ENCODE measurements around the gene POLRMT.

POLRMT gene

DNA sequence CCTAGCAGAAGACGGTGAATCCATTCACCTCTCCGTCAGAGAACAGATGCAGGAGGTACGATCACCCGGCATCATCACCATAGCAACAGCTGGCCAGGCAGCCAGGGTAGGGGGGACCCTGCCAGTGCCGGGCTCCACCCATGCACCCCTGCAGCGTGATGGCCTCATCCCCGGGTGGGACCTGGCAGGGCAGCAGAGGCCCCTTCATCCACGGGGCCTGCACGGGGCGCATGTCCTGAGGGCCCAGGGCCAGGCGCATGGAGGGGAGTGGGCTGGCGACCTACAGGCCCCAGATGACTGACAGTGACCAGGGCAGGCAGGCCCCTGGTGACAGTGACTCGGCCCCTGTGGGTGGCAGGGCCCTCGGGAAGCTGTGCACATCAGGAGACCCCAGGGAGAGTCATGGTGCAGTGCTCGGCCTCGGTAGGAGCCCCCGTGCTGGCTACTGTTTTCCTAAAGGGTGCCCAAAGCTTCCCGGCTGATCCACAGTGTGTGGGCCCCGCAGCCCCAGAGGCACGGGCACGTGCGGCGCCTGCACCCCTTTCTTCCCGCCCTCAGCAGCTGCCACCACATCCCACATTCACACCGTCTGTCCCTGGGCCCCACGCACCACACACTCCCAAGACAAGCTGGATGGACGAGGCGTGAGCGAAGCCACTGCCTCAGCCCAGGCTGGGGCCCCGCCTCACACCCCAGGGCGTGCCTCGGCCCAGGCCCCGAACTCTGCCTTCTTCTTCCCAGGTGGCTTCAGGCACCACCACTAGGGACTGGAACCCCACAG is 24.9 kb upstream of the POLRMT start:
- TF ChIP-seq, protein P1, sequence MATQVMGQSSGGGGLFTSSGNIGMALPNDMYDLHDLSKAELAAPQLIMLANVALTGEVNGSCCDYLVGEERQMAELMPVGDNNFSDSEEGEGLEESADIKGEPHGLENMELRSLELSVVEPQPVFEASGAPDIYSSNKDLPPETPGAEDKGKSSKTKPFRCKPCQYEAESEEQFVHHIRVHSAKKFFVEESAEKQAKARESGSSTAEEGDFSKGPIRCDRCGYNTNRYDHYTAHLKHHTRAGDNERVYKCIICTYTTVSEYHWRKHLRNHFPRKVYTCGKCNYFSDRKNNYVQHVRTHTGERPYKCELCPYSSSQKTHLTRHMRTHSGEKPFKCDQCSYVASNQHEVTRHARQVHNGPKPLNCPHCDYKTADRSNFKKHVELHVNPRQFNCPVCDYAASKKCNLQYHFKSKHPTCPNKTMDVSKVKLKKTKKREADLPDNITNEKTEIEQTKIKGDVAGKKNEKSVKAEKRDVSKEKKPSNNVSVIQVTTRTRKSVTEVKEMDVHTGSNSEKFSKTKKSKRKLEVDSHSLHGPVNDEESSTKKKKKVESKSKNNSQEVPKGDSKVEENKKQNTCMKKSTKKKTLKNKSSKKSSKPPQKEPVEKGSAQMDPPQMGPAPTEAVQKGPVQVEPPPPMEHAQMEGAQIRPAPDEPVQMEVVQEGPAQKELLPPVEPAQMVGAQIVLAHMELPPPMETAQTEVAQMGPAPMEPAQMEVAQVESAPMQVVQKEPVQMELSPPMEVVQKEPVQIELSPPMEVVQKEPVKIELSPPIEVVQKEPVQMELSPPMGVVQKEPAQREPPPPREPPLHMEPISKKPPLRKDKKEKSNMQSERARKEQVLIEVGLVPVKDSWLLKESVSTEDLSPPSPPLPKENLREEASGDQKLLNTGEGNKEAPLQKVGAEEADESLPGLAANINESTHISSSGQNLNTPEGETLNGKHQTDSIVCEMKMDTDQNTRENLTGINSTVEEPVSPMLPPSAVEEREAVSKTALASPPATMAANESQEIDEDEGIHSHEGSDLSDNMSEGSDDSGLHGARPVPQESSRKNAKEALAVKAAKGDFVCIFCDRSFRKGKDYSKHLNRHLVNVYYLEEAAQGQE (IDR thresholded peaks at IDR 0.05; ENCODE audit: low read depth), result no peak
- TF ChIP-seq, protein P2, sequence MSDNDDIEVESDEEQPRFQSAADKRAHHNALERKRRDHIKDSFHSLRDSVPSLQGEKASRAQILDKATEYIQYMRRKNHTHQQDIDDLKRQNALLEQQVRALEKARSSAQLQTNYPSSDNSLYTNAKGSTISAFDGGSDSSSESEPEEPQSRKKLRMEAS (IDR thresholded peaks at IDR 0.05), result no peak
- no peak for TF ChIP-seq RAD21 (IDR thresholded peaks at IDR 0.05; ENCODE audit: low read depth)

DNA sequence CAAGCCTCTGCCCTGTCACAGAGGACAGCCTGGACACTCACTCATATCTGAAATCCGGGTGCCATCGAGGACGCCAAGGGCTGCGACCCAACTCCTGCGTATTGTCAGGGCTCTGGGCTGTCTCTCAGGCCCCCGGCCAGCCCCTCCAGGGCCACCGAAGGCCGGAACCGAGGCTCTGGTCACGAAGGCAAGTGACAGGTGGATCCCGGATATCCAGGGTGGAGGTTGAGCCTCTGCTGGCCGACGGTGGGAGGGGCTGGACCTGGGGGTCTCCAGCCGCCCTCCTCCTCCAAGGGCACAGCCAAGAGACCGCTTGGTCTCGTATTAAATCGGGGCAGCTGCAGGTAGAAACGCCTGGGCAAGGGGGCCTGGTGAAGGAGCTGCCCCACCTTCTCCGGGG is 24.3 kb upstream of the POLRMT start:
- no peak for TF ChIP-seq RAD21 (IDR thresholded peaks at IDR 0.05; ENCODE audit: low read depth)
- no peak for TF ChIP-seq CEBPB (IDR thresholded peaks at IDR 0.05)
- no peak for TF ChIP-seq NFIC (IDR thresholded peaks at IDR 0.05)
- no peak for TF ChIP-seq TAF1 (IDR thresholded peaks at IDR 0.05; ENCODE audit: low read depth)
- TF ChIP-seq, protein P1 (IDR thresholded peaks at IDR 0.05; ENCODE audit: low read depth), result no peak
- no peak for TF ChIP-seq EP300 (IDR thresholded peaks at IDR 0.05; ENCODE audit: borderline replicate concordance)
- TF ChIP-seq TEAD4 (IDR thresholded peaks at IDR 0.05), result no peak
- TF ChIP-seq, protein P2 (IDR thresholded peaks at IDR 0.05), result no peak
- no peak for TF ChIP-seq TCF12 (IDR thresholded peaks at IDR 0.05; ENCODE audit: low read depth)
- TF ChIP-seq, protein P3, sequence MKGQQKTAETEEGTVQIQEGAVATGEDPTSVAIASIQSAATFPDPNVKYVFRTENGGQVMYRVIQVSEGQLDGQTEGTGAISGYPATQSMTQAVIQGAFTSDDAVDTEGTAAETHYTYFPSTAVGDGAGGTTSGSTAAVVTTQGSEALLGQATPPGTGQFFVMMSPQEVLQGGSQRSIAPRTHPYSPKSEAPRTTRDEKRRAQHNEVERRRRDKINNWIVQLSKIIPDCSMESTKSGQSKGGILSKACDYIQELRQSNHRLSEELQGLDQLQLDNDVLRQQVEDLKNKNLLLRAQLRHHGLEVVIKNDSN (IDR thresholded peaks at IDR 0.05), result no peak
- TF ChIP-seq EGR1 (IDR thresholded peaks at IDR 0.05), result no peak
- TF ChIP-seq ZBTB7A (IDR thresholded peaks at IDR 0.05; ENCODE audit: low read depth), result no peak
- TF ChIP-seq YY1 (IDR thresholded peaks at IDR 0.05; ENCODE audit: low read depth), result no peak
- TF ChIP-seq CREB1 (IDR thresholded peaks at IDR 0.05; ENCODE audit: low read depth), result no peak
- no peak for TF ChIP-seq FOXM1 (IDR thresholded peaks at IDR 0.05; ENCODE audit: borderline replicate concordance, low read depth)

DNA sequence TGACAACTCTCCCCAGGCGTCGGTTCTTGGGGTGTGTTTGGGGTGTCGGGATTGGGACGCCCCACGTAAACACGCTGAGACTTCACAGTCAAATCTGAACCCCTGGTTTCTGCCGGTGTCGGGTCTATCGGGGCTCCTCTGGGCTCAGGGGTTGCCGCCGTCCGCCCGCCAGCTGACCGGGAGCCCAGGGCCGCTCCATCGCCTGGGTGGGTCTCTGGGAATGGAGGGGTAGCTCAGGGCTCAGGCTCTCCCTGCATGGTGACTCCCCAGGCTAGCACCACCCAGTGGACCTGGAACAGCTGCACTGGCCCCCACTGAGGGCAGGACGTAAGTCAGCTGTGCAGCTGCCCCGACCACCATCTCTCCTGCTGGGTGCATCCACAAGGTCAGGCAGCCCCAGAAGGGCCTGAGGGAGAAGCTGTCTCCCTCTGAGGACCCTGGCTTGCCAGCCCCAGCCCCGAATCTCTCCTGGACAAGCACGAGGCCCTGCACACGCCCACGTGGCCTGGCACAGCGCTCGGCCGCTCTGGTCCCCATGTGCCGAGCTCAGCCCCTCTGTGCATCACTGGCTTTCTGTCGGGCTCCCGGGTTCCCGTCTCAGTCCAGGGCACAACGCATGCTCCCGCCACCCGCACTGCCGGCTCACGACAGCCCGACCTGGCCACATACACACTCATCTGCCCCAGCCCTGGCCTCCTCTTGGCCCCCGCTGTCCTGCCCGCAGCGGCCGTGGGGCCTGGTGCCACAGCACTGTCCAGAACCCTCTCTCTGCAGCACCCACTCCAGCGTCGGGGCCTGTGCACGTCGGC is 23.6 kb upstream of the POLRMT start:
- TF ChIP-seq, protein P3 (IDR thresholded peaks at IDR 0.05), result no peak
- TF ChIP-seq CEBPB (IDR thresholded peaks at IDR 0.05), result no peak

DNA sequence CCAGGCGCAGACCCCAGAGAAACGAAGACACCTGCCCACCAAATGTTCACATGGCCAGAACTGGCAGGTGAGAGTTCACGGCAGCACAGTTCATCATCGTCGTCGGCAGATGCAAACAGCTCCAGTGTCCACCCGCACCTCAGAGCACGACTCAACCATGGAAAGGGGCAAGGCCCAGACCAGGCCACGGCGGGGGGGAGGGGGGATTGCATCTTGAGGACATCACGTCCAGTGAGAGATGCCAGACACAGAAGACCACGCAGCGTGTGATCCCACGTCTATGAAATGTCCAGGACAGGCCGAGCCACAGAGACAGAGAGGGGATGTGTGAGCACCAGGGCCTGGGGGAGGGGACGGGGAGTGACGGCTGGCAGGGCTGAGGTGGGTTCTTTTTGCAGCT is 22.4 kb upstream of the POLRMT start:
- TF ChIP-seq, protein P3 (IDR thresholded peaks at IDR 0.05), result no peak
- TF ChIP-seq ZBTB7A (IDR thresholded peaks at IDR 0.05; ENCODE audit: low read depth) (no peak), TAF1 (IDR thresholded peaks at IDR 0.05; ENCODE audit: low read depth) (no peak), FOXM1 (IDR thresholded peaks at IDR 0.05; ENCODE audit: borderline replicate concordance, low read depth) (no peak), CEBPB (IDR thresholded peaks at IDR 0.05) (no peak), CREB1 (IDR thresholded peaks at IDR 0.05; ENCODE audit: low read depth) (no peak), YY1 (IDR thresholded peaks at IDR 0.05; ENCODE audit: low read depth) (no peak), TCF12 (IDR thresholded peaks at IDR 0.05; ENCODE audit: low read depth) (no peak), EGR1 (IDR thresholded peaks at IDR 0.05) (no peak), EP300 (IDR thresholded peaks at IDR 0.05; ENCODE audit: borderline replicate concordance) (no peak), RAD21 (IDR thresholded peaks at IDR 0.05; ENCODE audit: low read depth) (no peak), NFIC (IDR thresholded peaks at IDR 0.05) (no peak), TEAD4 (IDR thresholded peaks at IDR 0.05) (no peak)
- TF ChIP-seq, protein P1 (IDR thresholded peaks at IDR 0.05; ENCODE audit: low read depth), result no peak
- TF ChIP-seq, protein P2 (IDR thresholded peaks at IDR 0.05), result no peak

Data from Ishikawa (cell line).